K562 (cell line): ENCODE results near the gene EPHA10. TPM values are rescaled to one million over a fixed set of nuclear protein-coding genes. Genes with fewer than 3 reads are reported as not detected.

Source experiments
- CEBPG ChIP-seq, 3 experiments: fragments of 200-800 bp in 1 of 3; sonication (Bioruptor generic) in 1 of 3; sonication (generic) in 1 of 3; formaldehyde crosslinking in 1 of 3; IDR thresholded peaks in 2 of 3; conservative IDR thresholded peaks in 1 of 3; 2 replicates each; pipeline versions ENCODE4 v1.6.1 to v1.8.0; 2016 to 2022; ENCODE audit warnings: missing compliant biosample characterization in 2 of 3, missing genetic modification characterization in 2 of 3, mild to moderate bottlenecking in 1 of 3, missing genetic modification reagents in 1 of 3
- EGR1 ChIP-seq: fragments of 450-650 bp; conservative IDR thresholded peaks from 2 replicates; pipeline ENCODE4 v1.6.1; 2017; ENCODE audit warnings: mild to moderate bottlenecking
- ESRRA ChIP-seq: fragments of 450-650 bp; IDR thresholded peaks from 2 replicates; pipeline ENCODE4 v1.6.1; 2014; ENCODE audit warnings: low read depth, mild to moderate bottlenecking, moderate library complexity, borderline replicate concordance
- FOSL1 ChIP-seq: fragments of 200-800 bp; sonication (Bioruptor generic); conservative IDR thresholded peaks from 2 replicates; pipeline ENCODE4 v1.6.1; 2016; ENCODE audit warnings: missing genetic modification characterization, missing compliant biosample characterization
- NCOA2 ChIP-seq, 2 experiments: fragments of 450-650 bp; IDR thresholded peaks; 2 replicates each; pipeline ENCODE4 v1.6.1; 2018; ENCODE audit warnings: mild to moderate bottlenecking in 2 of 2, moderate library complexity in 1 of 2; ENCODE audit not compliant: partially characterized antibody in 2 of 2
- NELFE ChIP-seq: IDR thresholded peaks from 2 replicates; pipeline ENCODE4 v1.6.1; 2011; ENCODE audit warnings: mild to moderate bottlenecking; ENCODE audit not compliant: insufficient read depth, insufficient read length
- PHF21A ChIP-seq: fragments of 450-650 bp; IDR thresholded peaks from 2 replicates; pipeline ENCODE4 v1.6.1; 2017; ENCODE audit warnings: low read depth, borderline replicate concordance
- SAFB ChIP-seq: fragments of 200-400 bp; formaldehyde crosslinking; IDR thresholded peaks from 2 replicates; pipeline ENCODE4 v1.6.1; 2017; ENCODE audit warnings: low read depth, low read length, borderline replicate concordance
- SAP30 ChIP-seq: fragments of 200-600 bp; sonication (generic); IDR thresholded peaks from 2 replicates; pipeline ENCODE4 v1.6.1; 2012; ENCODE audit warnings: borderline replicate concordance, low read depth, mild to moderate bottlenecking, moderate library complexity, low read length, control low read depth, inconsistent platforms; ENCODE audit not compliant: insufficient read depth, poor library complexity, severe bottlenecking
- SP2 ChIP-seq: IDR thresholded peaks from 2 replicates; pipeline ENCODE4 v1.6.1; 2011; ENCODE audit warnings: mild to moderate bottlenecking, low read depth, low read length, moderate library complexity; ENCODE audit not compliant: poor library complexity, severe bottlenecking; ENCODE audit errors: extremely low read depth
- TAF15 ChIP-seq: fragments of 200-400 bp; formaldehyde crosslinking; IDR thresholded peaks from 2 replicates; pipeline ENCODE4 v1.6.1; 2017; ENCODE audit warnings: mild to moderate bottlenecking, low read depth, low read length, moderate library complexity
- TCF3 ChIP-seq: sonication (generic); formaldehyde crosslinking; IDR thresholded peaks from 2 replicates; pipeline ENCODE4 v1.4.0; 2020; ENCODE audit warnings: mild to moderate bottlenecking, missing genetic modification reagents
- TGIF2 ChIP-seq: sonication (generic); formaldehyde crosslinking; IDR thresholded peaks from 2 replicates; pipeline ENCODE4 v1.8.1; 2022; ENCODE audit warnings: mild to moderate bottlenecking, missing genetic modification reagents, moderate library complexity
- polyA plus RNA-seq, 8 experiments: library from polyadenylated mRNA; depleted of rRNA in 4 of 8; stranded (reverse) in 5 of 8; unstranded in 3 of 8; fragments of >200 nt; fragmentation: Nextera tagmentation in 2 of 8; fragmentation: Illumina TruSeq in 1 of 8; extraction: Ambion mirVana in 2 of 8; extraction: Trizol in 1 of 8; gene quantifications; 2 replicates each; pipeline versions ENCODE4 v1.2.1 to v1.2.3, GENCODE V29; 2011 to 2014; ENCODE audit warnings: inconsistent platforms in 1 of 8, missing spikeins in 1 of 8
- total RNA-seq, 7 experiments: library from RNA; depleted of rRNA in 6 of 7; stranded (reverse); fragments of >200 nt in 6 of 7; fragmentation: Illumina TruSeq in 2 of 7; extraction: Trizol in 2 of 7; gene quantifications; 2 replicates each; pipeline versions ENCODE4 v1.2.1 to v1.2.3, GENCODE V29; 2011 to 2021; ENCODE audit warnings: low replicate concordance in 1 of 7
- TF ChIP-seq, protein P1 (sequence below): fragments of 450-650 bp; IDR thresholded peaks from 2 replicates; pipeline ENCODE4 v1.6.1; 2016; ENCODE audit warnings: low read depth, mild to moderate bottlenecking, moderate library complexity
- TF ChIP-seq, protein P2 (sequence below), 3 experiments: IDR thresholded peaks in 2 of 3; conservative IDR thresholded peaks in 1 of 3; 2 replicates each; pipeline ENCODE4 v1.5.1; 2011 to 2012; ENCODE audit warnings: low read length in 3 of 3, mild to moderate bottlenecking in 3 of 3, control low read depth in 2 of 3, improper control_type of control experiment in 1 of 3, inconsistent platforms in 1 of 3, low read depth in 1 of 3, mixed read lengths in 1 of 3, moderate library complexity in 1 of 3; ENCODE audit not compliant: insufficient read depth in 2 of 3
- TF ChIP-seq, protein P3 (sequence below): sonication (generic); formaldehyde crosslinking; IDR thresholded peaks from 2 replicates; pipeline ENCODE4 v1.8.1; 2023; ENCODE audit warnings: mild to moderate bottlenecking, missing genetic modification reagents
- TF ChIP-seq, protein P4 (sequence below): IDR thresholded peaks from 2 replicates; pipeline ENCODE4 v1.6.1; 2016; ENCODE audit warnings: missing genetic modification characterization, missing compliant biosample characterization
- TF ChIP-seq, protein P5 (sequence below), 2 experiments: fragments of 450-650 bp; conservative IDR thresholded peaks; 2 replicates each; pipeline ENCODE4 v1.6.1; 2017; ENCODE audit warnings: mild to moderate bottlenecking in 2 of 2, moderate library complexity in 2 of 2

The EPHA10 gene
- total and polyA plus RNA-seq, 9 of the 15 experiments (the other 6 are each of a cell fraction or from before 2014, with no cell fraction given), result 0.03 TPM; not detected in 8

DNA sequence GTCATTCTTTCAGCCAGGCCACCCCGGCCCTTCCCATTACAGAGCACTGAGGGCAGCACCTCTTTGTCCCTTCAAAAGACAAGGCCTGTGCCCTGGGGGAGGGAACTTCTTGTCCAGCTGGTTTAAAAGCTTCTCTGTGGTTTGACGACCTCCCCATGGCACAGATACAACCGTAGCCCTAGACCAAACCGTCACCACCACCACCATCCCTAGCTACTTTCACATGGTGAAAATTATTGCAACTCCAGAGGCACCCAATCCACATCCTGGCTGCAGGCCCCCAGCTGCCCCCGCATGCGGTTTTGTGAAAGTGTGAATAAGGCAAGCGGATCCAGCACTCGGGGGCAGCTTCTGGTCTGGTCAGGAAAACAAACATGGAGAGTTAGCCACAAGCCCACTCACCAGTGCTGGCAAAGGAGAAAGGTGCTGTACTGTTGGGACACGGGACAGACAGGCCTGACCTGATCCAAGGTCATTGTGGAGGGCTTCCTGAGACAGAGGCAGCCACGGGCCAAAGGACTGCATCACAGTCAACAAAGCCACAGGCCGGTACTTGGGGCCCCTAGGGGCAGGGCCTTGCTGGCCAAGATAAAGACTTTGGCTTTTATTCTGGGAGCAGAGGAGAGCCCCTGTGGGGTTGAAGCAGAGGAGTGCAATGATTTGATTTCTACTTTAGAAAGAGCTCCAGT lies 41.4 kb downstream of the EPHA10 start (continued):
- TF ChIP-seq PHF21A (peak; percentile 75; the same call in 1 of the 2 replicates), TAF15 (no peak), NCOA2 (IDR thresholded peaks at IDR 0.05; ENCODE audit: partially characterized antibody in 2 of 2) (no peak), SAFB (no peak), TGIF2 (no peak), FOSL1 (no peak), TCF3 (CRISPR knock-in tag) (peak; percentile 26; the same call in 1 of the 2 replicates), NELFE (no peak), CEBPG (CRISPR knock-in tag; IDR thresholded peaks at IDR 0.05) (no peak), CEBPG (tag; conservative IDR thresholded peaks at IDR 0.05 in 1 of 2, IDR thresholded peaks at IDR 0.05 in 1 of 2) (no peak), ESRRA (peak; percentile 46), SAP30 (no peak), SP2 (no peak), EGR1 (peak; percentile 27; the same call in 1 of the 2 replicates)
- TF ChIP-seq, protein P1, sequence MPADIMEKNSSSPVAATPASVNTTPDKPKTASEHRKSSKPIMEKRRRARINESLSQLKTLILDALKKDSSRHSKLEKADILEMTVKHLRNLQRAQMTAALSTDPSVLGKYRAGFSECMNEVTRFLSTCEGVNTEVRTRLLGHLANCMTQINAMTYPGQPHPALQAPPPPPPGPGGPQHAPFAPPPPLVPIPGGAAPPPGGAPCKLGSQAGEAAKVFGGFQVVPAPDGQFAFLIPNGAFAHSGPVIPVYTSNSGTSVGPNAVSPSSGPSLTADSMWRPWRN, result 0 out of 2 replicates have a peak, but pooled peaks have one; percentile 58
- TF ChIP-seq, protein P2, sequence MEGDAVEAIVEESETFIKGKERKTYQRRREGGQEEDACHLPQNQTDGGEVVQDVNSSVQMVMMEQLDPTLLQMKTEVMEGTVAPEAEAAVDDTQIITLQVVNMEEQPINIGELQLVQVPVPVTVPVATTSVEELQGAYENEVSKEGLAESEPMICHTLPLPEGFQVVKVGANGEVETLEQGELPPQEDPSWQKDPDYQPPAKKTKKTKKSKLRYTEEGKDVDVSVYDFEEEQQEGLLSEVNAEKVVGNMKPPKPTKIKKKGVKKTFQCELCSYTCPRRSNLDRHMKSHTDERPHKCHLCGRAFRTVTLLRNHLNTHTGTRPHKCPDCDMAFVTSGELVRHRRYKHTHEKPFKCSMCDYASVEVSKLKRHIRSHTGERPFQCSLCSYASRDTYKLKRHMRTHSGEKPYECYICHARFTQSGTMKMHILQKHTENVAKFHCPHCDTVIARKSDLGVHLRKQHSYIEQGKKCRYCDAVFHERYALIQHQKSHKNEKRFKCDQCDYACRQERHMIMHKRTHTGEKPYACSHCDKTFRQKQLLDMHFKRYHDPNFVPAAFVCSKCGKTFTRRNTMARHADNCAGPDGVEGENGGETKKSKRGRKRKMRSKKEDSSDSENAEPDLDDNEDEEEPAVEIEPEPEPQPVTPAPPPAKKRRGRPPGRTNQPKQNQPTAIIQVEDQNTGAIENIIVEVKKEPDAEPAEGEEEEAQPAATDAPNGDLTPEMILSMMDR (IDR thresholded peaks at IDR 0.05 in 2 of 3, conservative IDR thresholded peaks at IDR 0.05 in 1 of 3; ENCODE audit: insufficient read depth in 2 of 3, low read depth in 1 of 3, low read length in 3 of 3), result no peak
- TF ChIP-seq, protein P3, sequence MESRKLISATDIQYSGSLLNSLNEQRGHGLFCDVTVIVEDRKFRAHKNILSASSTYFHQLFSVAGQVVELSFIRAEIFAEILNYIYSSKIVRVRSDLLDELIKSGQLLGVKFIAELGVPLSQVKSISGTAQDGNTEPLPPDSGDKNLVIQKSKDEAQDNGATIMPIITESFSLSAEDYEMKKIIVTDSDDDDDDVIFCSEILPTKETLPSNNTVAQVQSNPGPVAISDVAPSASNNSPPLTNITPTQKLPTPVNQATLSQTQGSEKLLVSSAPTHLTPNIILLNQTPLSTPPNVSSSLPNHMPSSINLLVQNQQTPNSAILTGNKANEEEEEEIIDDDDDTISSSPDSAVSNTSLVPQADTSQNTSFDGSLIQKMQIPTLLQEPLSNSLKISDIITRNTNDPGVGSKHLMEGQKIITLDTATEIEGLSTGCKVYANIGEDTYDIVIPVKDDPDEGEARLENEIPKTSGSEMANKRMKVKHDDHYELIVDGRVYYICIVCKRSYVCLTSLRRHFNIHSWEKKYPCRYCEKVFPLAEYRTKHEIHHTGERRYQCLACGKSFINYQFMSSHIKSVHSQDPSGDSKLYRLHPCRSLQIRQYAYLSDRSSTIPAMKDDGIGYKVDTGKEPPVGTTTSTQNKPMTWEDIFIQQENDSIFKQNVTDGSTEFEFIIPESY (CRISPR knock-in tag), result no peak
- TF ChIP-seq, protein P4, sequence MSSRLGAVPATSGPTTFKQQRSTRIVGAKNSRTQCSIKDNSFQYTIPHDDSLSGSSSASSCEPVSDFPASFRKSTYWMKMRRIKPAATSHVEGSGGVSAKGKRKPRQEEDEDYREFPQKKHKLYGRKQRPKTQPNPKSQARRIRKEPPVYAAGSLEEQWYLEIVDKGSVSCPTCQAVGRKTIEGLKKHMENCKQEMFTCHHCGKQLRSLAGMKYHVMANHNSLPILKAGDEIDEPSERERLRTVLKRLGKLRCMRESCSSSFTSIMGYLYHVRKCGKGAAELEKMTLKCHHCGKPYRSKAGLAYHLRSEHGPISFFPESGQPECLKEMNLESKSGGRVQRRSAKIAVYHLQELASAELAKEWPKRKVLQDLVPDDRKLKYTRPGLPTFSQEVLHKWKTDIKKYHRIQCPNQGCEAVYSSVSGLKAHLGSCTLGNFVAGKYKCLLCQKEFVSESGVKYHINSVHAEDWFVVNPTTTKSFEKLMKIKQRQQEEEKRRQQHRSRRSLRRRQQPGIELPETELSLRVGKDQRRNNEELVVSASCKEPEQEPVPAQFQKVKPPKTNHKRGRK, result no peak
- TF ChIP-seq, protein P5, sequence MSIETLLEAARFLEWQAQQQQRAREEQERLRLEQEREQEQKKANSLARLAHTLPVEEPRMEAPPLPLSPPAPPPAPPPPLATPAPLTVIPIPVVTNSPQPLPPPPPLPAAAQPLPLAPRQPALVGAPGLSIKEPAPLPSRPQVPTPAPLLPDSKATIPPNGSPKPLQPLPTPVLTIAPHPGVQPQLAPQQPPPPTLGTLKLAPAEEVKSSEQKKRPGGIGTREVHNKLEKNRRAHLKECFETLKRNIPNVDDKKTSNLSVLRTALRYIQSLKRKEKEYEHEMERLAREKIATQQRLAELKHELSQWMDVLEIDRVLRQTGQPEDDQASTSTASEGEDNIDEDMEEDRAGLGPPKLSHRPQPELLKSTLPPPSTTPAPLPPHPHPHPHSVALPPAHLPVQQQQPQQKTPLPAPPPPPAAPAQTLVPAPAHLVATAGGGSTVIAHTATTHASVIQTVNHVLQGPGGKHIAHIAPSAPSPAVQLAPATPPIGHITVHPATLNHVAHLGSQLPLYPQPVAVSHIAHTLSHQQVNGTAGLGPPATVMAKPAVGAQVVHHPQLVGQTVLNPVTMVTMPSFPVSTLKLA (conservative IDR thresholded peaks at IDR 0.05), result no peak
